Heart right ventricle (tissue), 16 donors: ENCODE data around the gene PTPRM. TPM values are rescaled to one million over a fixed set of nuclear protein-coding genes. Genes with fewer than 3 reads are reported as not detected.
A peak's percentile ranks its signal among the peaks of the same experiment; 100 is the strongest.

Source experiments
- ATAC-seq, 8 donors: fragments of 200-7000 bp; cut with Tn5 transposase; one replicate each; pipeline ENCODE4 v1.9.1; 2020; ENCODE audit warnings: mild to moderate bottlenecking in 8 of 8, moderate library complexity in 8 of 8, moderate number of reproducible peaks in 1 of 8
- DNase-seq, 2 donors: peaks; one replicate each; pipeline ENCODE4 v3.0.0-alpha.2; 2020
- H3K27ac ChIP-seq, 10 donors: fragments of 200-600 bp; sonication (generic) in 2 of 10; one replicate each; pipeline versions ENCODE4 v1.5.0 to v1.8.0; 2020 to 2022; ENCODE audit warnings: mild to moderate bottlenecking in 3 of 10
- H3K27me3 ChIP-seq, 7 donors: fragments of 200-600 bp; one replicate each; pipeline ENCODE4 v1.8.0; 2021 to 2022; ENCODE audit warnings: mild to moderate bottlenecking in 2 of 7
- H3K36me3 ChIP-seq, 9 donors: fragments of 200-600 bp; sonication (generic) in 1 of 9; one replicate each; pipeline versions ENCODE4 v1.5.0 to v1.8.0; 2020 to 2022; ENCODE audit warnings: mild to moderate bottlenecking in 2 of 9
- H3K4me1 ChIP-seq, 9 donors: fragments of 200-600 bp; sonication (generic) in 1 of 9; one replicate each; pipeline versions ENCODE4 v1.5.0 to v1.8.0; 2020 to 2022; ENCODE audit warnings: mild to moderate bottlenecking in 4 of 9
- H3K4me3 ChIP-seq, 10 donors: fragments of 200-600 bp; sonication (generic) in 2 of 10; one replicate each; pipeline versions ENCODE4 v1.5.0 to v1.8.0; 2020 to 2022; ENCODE audit warnings: mild to moderate bottlenecking in 7 of 10, moderate library complexity in 2 of 10
- H3K9me3 ChIP-seq, 11 donors: fragments of 200-600 bp in 10 of 11; sonication (generic) in 2 of 11; one replicate each; pipeline versions ENCODE4 v1.5.0 to v1.8.0; 2013 to 2022; ENCODE audit warnings: mild to moderate bottlenecking in 2 of 11, control low read depth in 1 of 11, moderate library complexity in 1 of 11
- WGBS, 2 donors: extraction: QIAGEN DNeasy Blood & Tissue Kit; methylation state at CpG; one replicate each; pipeline ENCODE4 v1.1.7; 2013; ENCODE audit warnings: inconsistent platforms in 1 of 2; 5-methylcytosine and 5-hydroxymethylcytosine counted together
- intact Hi-C, 10 donors: fragments of 100-400 bp; cut with DNase I; formaldehyde crosslinking; loops; one replicate each; pipeline versions ENCODE4 v1.11.1 to v1.14.2; 2022
- polyA plus RNA-seq, 2 donors: library from polyadenylated mRNA; stranded (reverse); fragments of 200-250 nt; gene quantifications; one replicate each; pipeline ENCODE4 v1.2.3, GENCODE V29; 2013
- total RNA-seq, 10 donors: library from RNA; stranded (reverse); fragmentation: NEBNext Ultra II Directional in 3 of 10; extraction: Animal tissue kit (Norgen Biotek cat#: 25700) in 3 of 10; gene quantifications; one replicate each; pipeline versions ENCODE4 v1.2.1 to v1.2.4, GENCODE V29; 2021 to 2023
- TF ChIP-seq, protein P1 (sequence below), 9 donors: fragments of 200-600 bp; sonication (generic) in 2 of 9; IDR thresholded peaks; one replicate each; pipeline versions ENCODE4 v1.5.0 to v1.8.0; 2021 to 2022; ENCODE audit warnings: antibody characterized with exemption in 9 of 9, mild to moderate bottlenecking in 5 of 9, moderate library complexity in 1 of 9
- donor health status: Arrhythmogenic right ventricular cardiomyopathy.
- donor health status: ischemic (EF 13 %, LVEDD 7.1; RV severe dilation, severe dysfunction).
- donor health status: healthy with polysubstance abuse.
- donor health status: DM: no; HTN: yes; CAD: no.
- donor health status: DM: no; HTN: no; CAD: no.
- donor health status: ischemic (EF 25% LVEDD 6.9; RV normal size, moderate dysfunction).
- donor health status: ischemic (EF 25% LVEDD 5.7; RV mildly dilated, moderate dysfunction).
- donor health status: healthy.
- donor health status: DM: yes; HTN: yes; CAD: no.
- donor health status: Ischemic cardiomyopathy.
- donor health status: ischemic (EF 35%, LVEDD 5.7; RV mildly dilated, moderate dysfunction).
- donor health status: nonischemic (EF 11% LVEDD 7.7; RV severe dilation, severe dysfunction).
- donor health status: DM: yes; HTN: yes; CAD: no.
- donor health status: PGD.
- donor health status: ischemic (EF 29% LVEDD 5.4; RV normal size, mild dysfunction).
- donor health status: nonischemic (EF 23%, LVEDD 6.1; RV moderate dilation, normal function).

PTPRM gene
- total and polyA plus RNA-seq, 12 donors: 81.7 to 170 (median 132) TPM

DNA sequence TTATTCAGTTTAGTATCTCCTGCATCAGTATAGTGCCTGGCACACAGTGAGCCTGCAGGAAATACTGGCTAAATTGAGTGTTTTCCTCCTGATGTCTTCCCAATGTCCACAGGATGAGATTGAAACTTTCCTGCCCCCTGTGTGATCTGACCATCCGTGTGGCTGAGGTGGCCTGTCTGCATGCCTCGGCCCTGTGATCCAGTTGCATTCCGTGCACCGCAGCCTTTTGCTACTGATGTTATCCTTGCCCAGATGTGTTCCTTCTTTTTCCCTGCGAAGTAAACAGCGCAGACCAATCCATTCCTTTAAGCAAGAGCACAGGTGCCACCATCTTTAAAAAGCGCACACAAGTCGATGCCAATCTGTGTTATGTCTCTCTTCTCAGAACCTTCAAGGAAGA, 462.6 kb downstream of the PTPRM start:
- TF ChIP-seq, protein P1, sequence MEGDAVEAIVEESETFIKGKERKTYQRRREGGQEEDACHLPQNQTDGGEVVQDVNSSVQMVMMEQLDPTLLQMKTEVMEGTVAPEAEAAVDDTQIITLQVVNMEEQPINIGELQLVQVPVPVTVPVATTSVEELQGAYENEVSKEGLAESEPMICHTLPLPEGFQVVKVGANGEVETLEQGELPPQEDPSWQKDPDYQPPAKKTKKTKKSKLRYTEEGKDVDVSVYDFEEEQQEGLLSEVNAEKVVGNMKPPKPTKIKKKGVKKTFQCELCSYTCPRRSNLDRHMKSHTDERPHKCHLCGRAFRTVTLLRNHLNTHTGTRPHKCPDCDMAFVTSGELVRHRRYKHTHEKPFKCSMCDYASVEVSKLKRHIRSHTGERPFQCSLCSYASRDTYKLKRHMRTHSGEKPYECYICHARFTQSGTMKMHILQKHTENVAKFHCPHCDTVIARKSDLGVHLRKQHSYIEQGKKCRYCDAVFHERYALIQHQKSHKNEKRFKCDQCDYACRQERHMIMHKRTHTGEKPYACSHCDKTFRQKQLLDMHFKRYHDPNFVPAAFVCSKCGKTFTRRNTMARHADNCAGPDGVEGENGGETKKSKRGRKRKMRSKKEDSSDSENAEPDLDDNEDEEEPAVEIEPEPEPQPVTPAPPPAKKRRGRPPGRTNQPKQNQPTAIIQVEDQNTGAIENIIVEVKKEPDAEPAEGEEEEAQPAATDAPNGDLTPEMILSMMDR (IDR thresholded peaks at IDR 0.05): no peak
- DNase-seq (no peak), ATAC-seq (no peak)
- H3K36me3 ChIP-seq: no peaks in the 10 kb centered on the region
- 94 to 98% methylated on average over 8 of the region's 8 CpGs for WGBS, 2 donors
- intact Hi-C loops: loop anchor here in 1 of 10 donors (10.0 kb wide), 1 partner anchor 115 kb away; no protein-coding TSS in a partner anchor
- H3K4me3 ChIP-seq: no peak overlapping the region
- H3K27me3 ChIP-seq: no peaks in the 10 kb centered on the region
- H3K4me1 ChIP-seq: peaks cover 0 to 26% (median 10%) of the 10 kb centered on the region in 9 donors
- H3K9me3 ChIP-seq: peaks cover 0 to 7% (median 0%) of the 10 kb centered on the region in 11 donors
- no peak overlapping the region for H3K27ac ChIP-seq

DNA sequence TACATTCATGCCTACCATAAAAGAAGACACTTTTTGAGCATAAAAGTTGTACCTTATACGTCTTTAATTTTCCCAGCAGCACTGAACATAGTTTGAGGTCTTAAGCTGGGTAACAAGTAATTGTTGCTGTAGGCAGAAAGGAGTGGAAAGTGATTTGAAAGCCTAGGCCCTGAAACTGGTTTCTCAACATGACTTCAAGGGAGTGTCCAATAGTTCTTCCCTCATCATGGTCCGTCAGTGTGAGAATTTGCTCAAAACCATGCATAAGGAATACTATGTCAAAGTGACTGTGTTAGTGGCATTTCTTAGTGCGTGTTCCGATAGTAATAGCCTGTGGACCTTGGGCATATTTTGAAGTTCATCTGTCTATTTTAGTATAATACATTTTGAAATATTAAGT, 463.1 kb downstream of the PTPRM start:
- WGBS, 2 donors: 97% methylated on average over 4 of the region's 4 CpGs

DNA sequence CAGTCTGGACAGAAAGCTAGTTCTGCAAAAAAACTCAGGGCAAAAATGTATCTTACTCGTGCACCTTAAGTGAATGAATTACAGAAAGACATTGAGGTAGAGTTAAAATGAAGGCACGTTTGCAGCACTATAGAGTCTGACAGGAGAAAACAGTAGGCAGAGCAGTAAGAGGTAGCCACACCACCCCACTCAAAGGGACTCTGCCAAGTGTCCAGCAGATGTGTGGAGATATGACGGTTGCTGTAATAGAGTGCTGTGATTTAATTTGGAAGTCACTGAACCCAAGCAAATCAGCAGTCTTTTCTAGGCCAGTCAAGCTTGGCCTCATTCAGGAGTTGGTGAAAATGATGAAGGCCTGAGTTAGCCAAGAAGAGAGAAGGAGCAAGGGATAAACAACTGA, 464.4 kb downstream of the PTPRM start:
- WGBS, 2 donors: 44 to 63% methylated on average over 3 of the region's 3 CpGs
- H3K9me3 ChIP-seq: peaks cover 0 to 10% (median 0%) of the 10 kb centered on the region in 11 donors
- H3K27me3 ChIP-seq: no peaks in the 10 kb centered on the region
- DNase-seq (no peak), ATAC-seq (peak in 3 of 8 donors; percentile 30 to 66 (median 58))
- peaks cover 0 to 29% (median 10%) of the 10 kb centered on the region in 9 donors for H3K4me1 ChIP-seq
- H3K36me3 ChIP-seq: no peaks in the 10 kb centered on the region
- no peak overlapping the region for H3K27ac ChIP-seq
- intact Hi-C loops: loop anchor here in 1 of 10 donors (10.0 kb wide), 1 partner anchor 117 kb away; no protein-coding TSS in a partner anchor
- TF ChIP-seq, protein P1 (IDR thresholded peaks at IDR 0.05): no peak
- no peak overlapping the region for H3K4me3 ChIP-seq

More for the DNA sequence above, 463.1 kb downstream of the PTPRM start:
- no peaks in the 10 kb centered on the region for H3K36me3 ChIP-seq
- H3K4me3 ChIP-seq: no peak overlapping the region
- ATAC-seq (no peak), DNase-seq (no peak)
- peaks cover 0 to 26% (median 10%) of the 10 kb centered on the region in 9 donors for H3K4me1 ChIP-seq
- H3K27me3 ChIP-seq: no peaks in the 10 kb centered on the region
- intact Hi-C loops: loop anchor here in 1 of 10 donors (10.0 kb wide), 1 partner anchor 115 kb away; no protein-coding TSS in a partner anchor
- TF ChIP-seq, protein P1 (IDR thresholded peaks at IDR 0.05): no peak
- H3K27ac ChIP-seq: no peak overlapping the region
- peaks cover 0 to 10% (median 0%) of the 10 kb centered on the region in 11 donors for H3K9me3 ChIP-seq

DNA sequence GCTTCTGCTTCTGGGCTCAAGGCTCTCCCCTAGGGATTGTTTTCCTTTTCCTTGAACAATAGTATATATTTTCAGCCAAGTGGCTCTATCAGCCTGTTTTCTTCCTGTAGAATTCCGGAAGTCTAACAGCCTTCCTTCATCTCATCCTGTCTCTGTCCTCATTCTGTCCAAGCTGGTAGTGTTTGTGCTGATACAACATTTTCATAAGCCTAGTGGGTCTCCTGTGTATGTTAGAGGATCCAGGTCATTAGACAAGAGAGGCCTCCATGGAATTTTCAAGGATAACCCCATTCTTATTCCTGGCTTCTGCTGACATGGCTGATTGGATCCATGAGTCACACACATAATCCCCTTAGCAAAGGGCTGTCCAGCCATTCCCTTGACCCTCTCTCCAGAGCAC, 467.6 kb downstream of the PTPRM start:
- DNase-seq (no peak), ATAC-seq (no peak)
- Histone ChIP-seq H3K36me3 (no peaks in the 10 kb centered on the region), H3K27ac (no peak overlapping the region), H3K27me3 (no peaks in the 10 kb centered on the region), H3K9me3 (peaks cover 0 to 10% (median 0%) of the 10 kb centered on the region in 11 donors), H3K4me1 (peaks cover 0 to 43% (median 10%) of the 10 kb centered on the region in 9 donors), H3K4me3 (no peak overlapping the region)
- TF ChIP-seq, protein P1 (IDR thresholded peaks at IDR 0.05): no peak
- WGBS, 2 donors: 71% methylated on average over 1 of the region's 1 CpG
- intact Hi-C loops: loop anchor here in 1 of 10 donors (10.0 kb wide), 1 partner anchor 120 kb away; no protein-coding TSS in a partner anchor
